GM12878 (cell line): ENCODE data around the gene CALHM2. TPM values are rescaled to one million over a fixed set of nuclear protein-coding genes. Genes with fewer than 3 reads are reported as not detected.

Experiments used
- ATF2 ChIP-seq: IDR thresholded peaks from 2 replicates; pipeline ENCODE4 v1.6.1; 2012; ENCODE audit warnings: low read length, inconsistent platforms
- BCLAF1 ChIP-seq: fragments of 450-650 bp; IDR thresholded peaks from 2 replicates; pipeline ENCODE4 v1.6.1; 2017; ENCODE audit warnings: antibody characterized with exemption, mild to moderate bottlenecking, moderate library complexity
- DPF2 ChIP-seq: fragments of 450-650 bp; IDR thresholded peaks from 2 replicates; pipeline ENCODE4 v1.6.1; 2017; ENCODE audit warnings: mild to moderate bottlenecking
- E2F8 ChIP-seq: fragments of 450-650 bp; IDR thresholded peaks from 2 replicates; pipeline ENCODE4 v1.6.1; 2018; ENCODE audit warnings: mild to moderate bottlenecking, low read depth, moderate library complexity; ENCODE audit not compliant: partially characterized antibody
- HCFC1 ChIP-seq: fragments of 150-350 bp; IDR thresholded peaks from 2 replicates; pipeline ENCODE4 v1.6.1; 2014; ENCODE audit warnings: low read length
- HDAC2 ChIP-seq: fragments of 200-600 bp; sonication (generic); IDR thresholded peaks from 2 replicates; pipeline ENCODE4 v1.6.1; 2017
- IKZF2 ChIP-seq, 2 experiments: fragments of 450-650 bp; IDR thresholded peaks; 2 replicates each; pipeline ENCODE4 v1.6.1; 2017; ENCODE audit warnings: mild to moderate bottlenecking in 2 of 2, moderate library complexity in 2 of 2
- IRF4 ChIP-seq: IDR thresholded peaks from 2 replicates; pipeline ENCODE4 v1.6.1; 2011; ENCODE audit warnings: low read depth, low read length
- JUND ChIP-seq: IDR thresholded peaks from 2 replicates; pipeline ENCODE4 v1.6.1; 2012; ENCODE audit warnings: low read depth, mild to moderate bottlenecking, low read length, improper control_type of control experiment, moderate library complexity
- KAT2A ChIP-seq: conservative IDR thresholded peaks from 2 replicates; pipeline ENCODE4 v1.6.1; 2011; ENCODE audit warnings: low read depth, low read length; ENCODE audit not compliant: control insufficient read depth
- KDM1A ChIP-seq: fragments of 200-600 bp; sonication (generic); IDR thresholded peaks from 2 replicates; pipeline ENCODE4 v1.6.1; 2016; ENCODE audit warnings: borderline replicate concordance
- KLF5 ChIP-seq: fragments of 450-650 bp; IDR thresholded peaks from 2 replicates; pipeline ENCODE4 v1.6.1; 2014; ENCODE audit warnings: mild to moderate bottlenecking; ENCODE audit not compliant: partially characterized antibody
- MEF2B ChIP-seq: fragments of 450-650 bp; IDR thresholded peaks from 2 replicates; pipeline ENCODE4 v1.6.1; 2018; ENCODE audit warnings: mild to moderate bottlenecking, moderate library complexity; ENCODE audit not compliant: partially characterized antibody, poor library complexity, severe bottlenecking
- MLLT1 ChIP-seq: fragments of 450-650 bp; IDR thresholded peaks from 2 replicates; pipeline ENCODE4 v1.6.1; 2016; ENCODE audit warnings: mild to moderate bottlenecking
- PKNOX1 ChIP-seq: fragments of 450-650 bp; IDR thresholded peaks from 2 replicates; pipeline ENCODE4 v1.6.1; 2016; ENCODE audit warnings: mild to moderate bottlenecking
- RB1 ChIP-seq: fragments of 450-650 bp; formaldehyde crosslinking; IDR thresholded peaks from 2 replicates; pipeline ENCODE4 v1.6.1; 2017; ENCODE audit warnings: mild to moderate bottlenecking, borderline replicate concordance
- SIN3A ChIP-seq: IDR thresholded peaks from 2 replicates; pipeline ENCODE4 v1.6.1; 2012; ENCODE audit warnings: low read depth, low read length, improper control_type of control experiment
- SREBF1 ChIP-seq: IDR thresholded peaks from 2 replicates; pipeline ENCODE4 v1.6.1; 2012; ENCODE audit warnings: mild to moderate bottlenecking, low read length
- TAF1 ChIP-seq: IDR thresholded peaks from 2 replicates; pipeline ENCODE4 v1.6.1; 2011; ENCODE audit warnings: mild to moderate bottlenecking, low read depth, low read length, borderline replicate concordance
- YY1 ChIP-seq: IDR thresholded peaks from 2 replicates; pipeline ENCODE4 v1.6.1; 2011; ENCODE audit warnings: low read depth, mild to moderate bottlenecking, low read length
- polyA plus RNA-seq, 11 experiments: library from polyadenylated mRNA; depleted of rRNA in 4 of 11; unstranded in 6 of 11; stranded (reverse) in 5 of 11; fragments of >200 nt; fragmentation: Nextera tagmentation in 4 of 11; fragmentation: Illumina TruSeq in 1 of 11; extraction: Ambion mirVana in 4 of 11; extraction: Trizol in 1 of 11; gene quantifications; 1 replicate in 1 of 11; 2 replicates in 10 of 11; pipeline versions ENCODE4 v1.2.1 to v1.2.3, GENCODE V29; 2011 to 2016; ENCODE audit warnings: inconsistent platforms in 2 of 11, missing spikeins in 2 of 11, low read depth in 1 of 11
- total RNA-seq, 4 experiments: library from RNA; depleted of rRNA in 3 of 4; stranded (reverse); fragments of >200 nt in 3 of 4; fragmentation: Illumina TruSeq in 1 of 4; extraction: Trizol in 1 of 4; gene quantifications; 2 replicates each; pipeline versions ENCODE4 v1.2.1 to v1.2.3, GENCODE V29; 2013 to 2021

CALHM2 gene
- total and polyA plus RNA-seq, 10 of the 15 experiments (the other 5 are each of a cell fraction or from before 2014, with no cell fraction given): 0.60 to 23.7 (median 9.3) TPM

- TF ChIP-seq PKNOX1 (peak; percentile 49; the same call in 1 of the 2 replicates), RB1 (no peak), E2F8 (no peak), KLF5 (peak; percentile 24), SIN3A (no peak), TAF1 (peak; percentile 60; the same call in 1 of the 2 replicates), MEF2B (peak; percentile 72), MLLT1 (peak; percentile 68; the same call in 1 of the 2 replicates), BCLAF1 (no peak), DPF2 (peak; percentile 79), KAT2A (no peak), YY1 (peak; percentile 81), HCFC1 (no peak), IRF4 (no peak), KDM1A (no peak), SREBF1 (no peak), IKZF2 (IDR thresholded peaks at IDR 0.05) (peak; percentile 85), JUND (peak; percentile 66), HDAC2 (no peak), ATF2 (peak; percentile 75; the same call in 1 of the 2 replicates)
These were observed 18.8 kb upstream of the CALHM2 start (continued) for GRCh38 chr10:103470761-103471653.
